ENCODE data around the gene DCAF6.
"Not testable (repeated sequence)": the region's sequence is repeated elsewhere in the genome, so short reads cannot be mapped to it uniquely, and the experiment has no call there.

The DCAF6 gene

GRCh38 chr1:168009322-168009721, 72.8 kb downstream of the DCAF6 start:
- no peak for DNase-seq (ENCODE audit: low read depth)

- no peak for DNase-seq (ENCODE audit: low read depth)
Observed at GRCh38 chr1:168019407-168019806, 82.9 kb downstream of the DCAF6 start.

GRCh38 chr1:168031198-168031597, 94.7 kb downstream of the DCAF6 start:
- DNase-seq (ENCODE audit: low read depth) = no peak

- DNase-seq (ENCODE audit: low read depth) = no peak
Observed at GRCh38 chr1:168031627-168032026, 95.1 kb downstream of the DCAF6 start.

GRCh38 chr1:168032029-168032428, 95.5 kb downstream of the DCAF6 start:
- no peak for DNase-seq (ENCODE audit: low read depth)

- DNase-seq (ENCODE audit: low read depth) = no peak
Observed at GRCh38 chr1:168035345-168035744, 98.9 kb downstream of the DCAF6 start.

GRCh38 chr1:168042362-168042761, 105.9 kb downstream of the DCAF6 start:
- no peak for DNase-seq (ENCODE audit: low read depth)

- no peak for DNase-seq (ENCODE audit: low read depth)
Observed at GRCh38 chr1:168045311-168045710, 108.8 kb downstream of the DCAF6 start.

- no peak for DNase-seq (ENCODE audit: low read depth)
Observed at GRCh38 chr1:168050307-168050706, 113.8 kb downstream of the DCAF6 start.

- DNase-seq (ENCODE audit: low read depth) = no peak
Observed at GRCh38 chr1:168050880-168051279, 114.4 kb downstream of the DCAF6 start.

GRCh38 chr1:168053681-168054080, 117.2 kb downstream of the DCAF6 start:
- DNase-seq (ENCODE audit: low read depth) = no peak

GRCh38 chr1:168054117-168054516, 117.6 kb downstream of the DCAF6 start:
- DNase-seq (ENCODE audit: low read depth) = no peak

GRCh38 chr1:168056152-168056551, 119.7 kb downstream of the DCAF6 start:
- DNase-seq (ENCODE audit: low read depth) = not testable (repeated sequence)

- no peak for DNase-seq (ENCODE audit: low read depth)
Observed at GRCh38 chr1:168057355-168057754, 120.9 kb downstream of the DCAF6 start.

GRCh38 chr1:168057921-168058320, 121.4 kb downstream of the DCAF6 start:
- no peak for DNase-seq (ENCODE audit: low read depth)

GRCh38 chr1:168064216-168064615, 127.7 kb downstream of the DCAF6 start:
- DNase-seq (ENCODE audit: low read depth) = no peak

GRCh38 chr1:168065506-168065905, 129.0 kb downstream of the DCAF6 start:
- DNase-seq (ENCODE audit: low read depth) = no peak

GRCh38 chr1:168069384-168069783, 132.9 kb downstream of the DCAF6 start:
- DNase-seq (ENCODE audit: low read depth) = no peak

- DNase-seq (ENCODE audit: low read depth) = no peak
Observed at GRCh38 chr1:168079761-168080160, 143.3 kb downstream of the DCAF6 start.

GRCh38 chr1:168081373-168082007, 145.0 kb downstream of the DCAF6 start:
- no peak for DNase-seq (ENCODE audit: low read depth)

GRCh38 chr1:168082008-168082876, 145.8 kb downstream of the DCAF6 start:
- DNase-seq (ENCODE audit: low read depth) = peak; percentile 28

- DNase-seq (ENCODE audit: low read depth) = no peak
Observed at GRCh38 chr1:168083456-168084325, 147.2 kb downstream of the DCAF6 start.
